GM12878 (cell line): ENCODE measurements around the gene PPP6R2. TPM values are rescaled to one million over a fixed set of nuclear protein-coding genes. Genes with fewer than 3 reads are reported as not detected.
"Not testable (repeated sequence)": the region's sequence is repeated elsewhere in the genome, so short reads cannot be mapped to it uniquely, and the experiment has no call there.

Experiments
- ATAC-seq: fragments of 200-7000 bp; cut with Tn5 transposase; 3 replicates; pipeline ENCODE4 v1.9.1; 2020; ENCODE audit warnings: mild to moderate bottlenecking, moderate library complexity
- BruUV-seq: library from RNA; stranded (reverse); fragments of 400-500 nt; replicated peaks from 2 replicates; lab custom pipeline; 2021; lab: Mats Ljungman, UMichigan
- CTCF ChIA-PET: fragments of 300-600 bp; sonication (Branson Sonifier 250); formaldehyde crosslinking; extraction: SDS; loops from one replicate; lab custom pipeline; 2021; ENCODE audit warnings: inconsistent platforms; lab: Yijun Ruan, JAX
- POLR2A ChIA-PET: fragments of 350-600 bp; formaldehyde crosslinking; extraction: SDS; loops from one replicate; lab custom pipeline; 2021; ENCODE audit warnings: inconsistent platforms; lab: Charles Lee
- RAD21 ChIA-PET: fragments of 300-600 bp; sonication (Branson Sonifier 250); formaldehyde crosslinking; loops from one replicate; lab custom pipeline; 2023; ENCODE audit warnings: antibody characterized with exemption; ENCODE audit not compliant: unreplicated experiment; lab: Charles Lee
- SMC1A ChIA-PET: fragments of 300-600 bp; sonication (Branson Sonifier 250); formaldehyde crosslinking; loops from one replicate; lab custom pipeline; 2023; ENCODE audit not compliant: unreplicated experiment, uncharacterized antibody; lab: Charles Lee
- DNase-seq: peaks from one replicate; pipeline ENCODE4 v3.0.0-alpha.2; 2011; ENCODE audit warnings: low read depth, low spot score
- FAIRE-seq: peaks from 3 replicates; lab custom pipeline; 2011; peaks lifted over from hg19 to GRCh38; lab: Jason Lieb, UNC
- H2AFZ ChIP-seq: 2 replicates; pipeline ENCODE4 v1.6.0; 2011; ENCODE audit warnings: low read depth, low read length, control low read depth; ENCODE audit not compliant: control insufficient read depth
- H3K27ac ChIP-seq: 2 replicates; pipeline ENCODE4 v1.5.1; 2011; ENCODE audit warnings: control low read depth; ENCODE audit not compliant: control insufficient read depth, insufficient read depth
- H3K27me3 ChIP-seq, 2 experiments: replicated peaks in 1 of 2; 2 replicates each; pipeline versions ENCODE4 v1.6.0 to v1.6.1; 2011; ENCODE audit warnings: low read length in 1 of 2; ENCODE audit not compliant: control insufficient read depth in 2 of 2, insufficient read depth in 2 of 2
- H3K36me3 ChIP-seq, 2 experiments: 2 replicates each; pipeline ENCODE4 v1.5.1; 2011; ENCODE audit warnings: low read length in 1 of 2; ENCODE audit not compliant: control insufficient read depth in 2 of 2, insufficient read depth in 2 of 2
- H3K4me1 ChIP-seq: 2 replicates; pipeline ENCODE4 v1.6.1; 2011; ENCODE audit warnings: mild to moderate bottlenecking, low read length, moderate library complexity, mixed read lengths; ENCODE audit not compliant: control insufficient read depth, insufficient read depth
- H3K4me2 ChIP-seq: 2 replicates; pipeline ENCODE4 v1.6.0; 2011; ENCODE audit warnings: control low read depth; ENCODE audit not compliant: control insufficient read depth, insufficient read depth
- H3K4me3 ChIP-seq: fragments of 200-600 bp; sonication (generic); 2 replicates; pipeline ENCODE4 v1.5.1; 2016
- H3K79me2 ChIP-seq: 2 replicates; pipeline ENCODE4 v1.6.0; 2011; ENCODE audit warnings: low read length; ENCODE audit not compliant: control insufficient read depth, insufficient read depth
- H3K9ac ChIP-seq: 2 replicates; pipeline ENCODE4 v1.8.0; 2011; ENCODE audit warnings: low read length, control low read depth, mixed read lengths; ENCODE audit not compliant: control insufficient read depth, insufficient read depth
- H3K9me3 ChIP-seq: replicated peaks from 3 replicates; pipeline ENCODE4 v1.5.1; 2011; ENCODE audit warnings: mild to moderate bottlenecking, low read length; ENCODE audit not compliant: control insufficient read depth, insufficient read depth
- H4K20me1 ChIP-seq: 2 replicates; pipeline ENCODE4 v1.6.0; 2011; ENCODE audit not compliant: control insufficient read depth, insufficient read depth
- HSF1 ChIP-seq: fragments of 150-350 bp; IDR thresholded peaks from 2 replicates; pipeline ENCODE4 v1.6.1; 2014; ENCODE audit warnings: mild to moderate bottlenecking, low read depth, low read length
- POLR2A ChIP-seq: IDR thresholded peaks from 2 replicates; pipeline ENCODE4 v1.6.1; 2011; ENCODE audit warnings: low read depth, mild to moderate bottlenecking, low read length
- WGBS: methylation state at CpG from one replicate; pipeline ENCODE4 v1.1.6; 2016; ENCODE audit warnings: low lambda C conversion rate; ENCODE audit not compliant: insufficient replicate concordance, insufficient coverage; ENCODE audit errors: missing lambda C conversion rate; 5-methylcytosine and 5-hydroxymethylcytosine counted together
- in situ Hi-C: fragments of 300-500 bp; cut with MboI; formaldehyde crosslinking; loops from 9 replicates; pipeline ENCODE4 v1.14.3; 2018; ENCODE audit warnings: mixed read lengths
- intact Hi-C: fragments of 100-400 bp; cut with micrococcal nuclease; formaldehyde crosslinking; loops from one replicate; pipeline ENCODE4 v1.14.2; 2022; ENCODE audit not compliant: unreplicated experiment
- polyA plus RNA-seq, 11 experiments: library from polyadenylated mRNA; depleted of rRNA in 4 of 11; unstranded in 6 of 11; stranded (reverse) in 5 of 11; fragments of >200 nt; fragmentation: Nextera tagmentation in 4 of 11; fragmentation: Illumina TruSeq in 1 of 11; extraction: Ambion mirVana in 4 of 11; extraction: Trizol in 1 of 11; gene quantifications; 1 replicate in 1 of 11; 2 replicates in 10 of 11; pipeline versions ENCODE4 v1.2.1 to v1.2.3, GENCODE V29; 2011 to 2016; ENCODE audit warnings: inconsistent platforms in 2 of 11, missing spikeins in 2 of 11, low read depth in 1 of 11
- total RNA-seq, 4 experiments: library from RNA; depleted of rRNA in 3 of 4; stranded (reverse); fragments of >200 nt in 3 of 4; fragmentation: Illumina TruSeq in 1 of 4; extraction: Trizol in 1 of 4; gene quantifications; 2 replicates each; pipeline versions ENCODE4 v1.2.1 to v1.2.3, GENCODE V29; 2013 to 2021

PPP6R2 gene
- total and polyA plus RNA-seq, 10 of the 15 experiments (the other 5 are each of a cell fraction or from before 2014, with no cell fraction given), result 0.29 to 52.6 (median 25.4) TPM

- CTCF ChIA-PET, result no interaction called here
- 93% methylated on average over 13 of the region's 13 CpGs for WGBS
- Histone ChIP-seq H2AFZ (no peak overlapping the region), H4K20me1 (no peaks in the 10 kb centered on the region), H3K4me3 (no peak overlapping the region), H3K36me3 (peaks cover 13 to 16% of the 10 kb centered on the region in 2 experiments; a peak in 3 of 4 replicates), H3K4me2 (no peak overlapping the region), H3K27me3 (no peaks in the 10 kb centered on the region), H3K4me1 (no peaks in the 10 kb centered on the region), H3K9ac (no peak overlapping the region), H3K79me2 (no peaks in the 10 kb centered on the region), H3K27ac (no peak overlapping the region), H3K9me3 (no peaks in the 10 kb centered on the region)
- intact Hi-C loops (no loop called here), in situ Hi-C loops (no loop called here)
- POLR2A ChIA-PET, result no interaction called here
- RAD21 ChIA-PET, result no interaction called here
- SMC1A ChIA-PET, result no interaction called here
- TF ChIP-seq POLR2A (0 out of 2 replicates have a peak, but pooled peaks have one; percentile 21), HSF1 (no peak)
- no peak for DNase-seq
- no peak for ATAC-seq
- no peak for FAIRE-seq
- no TSS peak for BruUV-seq
These were observed 65.2 kb downstream of the PPP6R2 start for GRCh38 chr22:50408311-50408710.

- in situ Hi-C loops, H3K4me1 ChIP-seq, RAD21 ChIA-PET, H3K9ac ChIP-seq, H3K27me3 ChIP-seq, SMC1A ChIA-PET, CTCF ChIA-PET, H3K4me3 ChIP-seq, DNase-seq, ATAC-seq, H3K79me2 ChIP-seq, H3K27ac ChIP-seq, POLR2A ChIA-PET, H3K4me2 ChIP-seq, FAIRE-seq, intact Hi-C loops, H2AFZ ChIP-seq, BruUV-seq, H3K9me3 ChIP-seq, H4K20me1 ChIP-seq: not testable (repeated sequence)
- 69% methylated on average over 7 of the region's 9 CpGs for WGBS
- peaks cover 13 to 16% of the 10 kb centered on the region in 2 experiments; a peak in 3 of 4 replicates for H3K36me3 ChIP-seq
These were observed 65.8 kb downstream of the PPP6R2 start for GRCh38 chr22:50408954-50409353.
